NCI-H82 treated with DMSO at 0.1 percent for 48 hours (cell line): ENCODE measurements around the gene AKAP6.
A peak's percentile ranks its signal among the peaks of the same experiment; 100 is the strongest.

ENCODE experiments used
- DNase-seq: peaks from one replicate; lab custom pipeline; 2025; ENCODE audit not compliant: unreplicated experiment; lab: John Stamatoyannopoulos, UW

AKAP6 gene, protein sequence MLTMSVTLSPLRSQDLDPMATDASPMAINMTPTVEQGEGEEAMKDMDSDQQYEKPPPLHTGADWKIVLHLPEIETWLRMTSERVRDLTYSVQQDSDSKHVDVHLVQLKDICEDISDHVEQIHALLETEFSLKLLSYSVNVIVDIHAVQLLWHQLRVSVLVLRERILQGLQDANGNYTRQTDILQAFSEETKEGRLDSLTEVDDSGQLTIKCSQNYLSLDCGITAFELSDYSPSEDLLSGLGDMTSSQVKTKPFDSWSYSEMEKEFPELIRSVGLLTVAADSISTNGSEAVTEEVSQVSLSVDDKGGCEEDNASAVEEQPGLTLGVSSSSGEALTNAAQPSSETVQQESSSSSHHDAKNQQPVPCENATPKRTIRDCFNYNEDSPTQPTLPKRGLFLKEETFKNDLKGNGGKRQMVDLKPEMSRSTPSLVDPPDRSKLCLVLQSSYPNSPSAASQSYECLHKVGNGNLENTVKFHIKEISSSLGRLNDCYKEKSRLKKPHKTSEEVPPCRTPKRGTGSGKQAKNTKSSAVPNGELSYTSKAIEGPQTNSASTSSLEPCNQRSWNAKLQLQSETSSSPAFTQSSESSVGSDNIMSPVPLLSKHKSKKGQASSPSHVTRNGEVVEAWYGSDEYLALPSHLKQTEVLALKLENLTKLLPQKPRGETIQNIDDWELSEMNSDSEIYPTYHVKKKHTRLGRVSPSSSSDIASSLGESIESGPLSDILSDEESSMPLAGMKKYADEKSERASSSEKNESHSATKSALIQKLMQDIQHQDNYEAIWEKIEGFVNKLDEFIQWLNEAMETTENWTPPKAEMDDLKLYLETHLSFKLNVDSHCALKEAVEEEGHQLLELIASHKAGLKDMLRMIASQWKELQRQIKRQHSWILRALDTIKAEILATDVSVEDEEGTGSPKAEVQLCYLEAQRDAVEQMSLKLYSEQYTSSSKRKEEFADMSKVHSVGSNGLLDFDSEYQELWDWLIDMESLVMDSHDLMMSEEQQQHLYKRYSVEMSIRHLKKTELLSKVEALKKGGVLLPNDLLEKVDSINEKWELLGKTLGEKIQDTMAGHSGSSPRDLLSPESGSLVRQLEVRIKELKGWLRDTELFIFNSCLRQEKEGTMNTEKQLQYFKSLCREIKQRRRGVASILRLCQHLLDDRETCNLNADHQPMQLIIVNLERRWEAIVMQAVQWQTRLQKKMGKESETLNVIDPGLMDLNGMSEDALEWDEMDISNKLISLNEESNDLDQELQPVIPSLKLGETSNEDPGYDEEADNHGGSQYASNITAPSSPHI (N-terminal part only)

DNA sequence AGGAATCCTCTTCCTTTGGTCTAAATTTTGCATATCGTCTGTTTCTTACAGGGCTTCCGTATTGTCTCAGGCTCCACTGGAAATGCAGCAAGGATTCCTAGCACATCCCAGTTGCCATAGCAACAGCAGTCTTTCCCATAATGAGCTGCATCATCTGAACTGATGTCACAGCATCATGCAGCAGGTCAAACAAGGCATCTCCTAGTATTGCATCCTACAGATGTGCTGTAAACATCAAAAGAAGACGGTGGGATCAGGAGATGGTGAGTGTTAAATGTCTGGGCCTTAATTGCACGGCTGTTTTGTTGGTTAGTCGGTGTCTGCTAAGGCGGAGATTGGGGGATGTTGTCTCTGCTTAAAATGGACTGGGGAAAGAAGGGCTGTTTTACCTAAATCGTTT is at the start of gene AKAP6:
TSS of gene AKAP6 (plus strand) at position 153 of the 400 bp plus-strand sequence. CDS start 104,196 bp downstream, outside the sequence.
- no peak for DNase-seq

DNA sequence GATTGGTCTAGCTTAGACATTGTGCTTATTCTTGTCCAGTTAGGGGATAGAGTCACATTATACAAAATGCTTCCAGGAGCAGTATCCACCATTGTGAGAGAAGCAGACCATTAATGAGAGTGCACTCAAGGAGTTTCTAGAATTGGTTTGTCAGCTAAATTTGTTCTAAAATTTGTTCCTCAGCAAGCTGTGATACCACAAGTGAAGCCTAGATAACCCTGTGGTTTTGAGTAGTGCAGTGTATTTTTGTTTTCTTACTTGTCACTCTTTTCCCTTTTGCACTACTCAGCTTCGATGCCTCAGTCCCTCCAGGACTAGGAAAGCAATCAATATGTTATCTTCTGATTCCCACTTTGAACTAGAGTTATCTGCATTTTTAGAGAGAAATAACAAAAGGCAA is 42.5 kb upstream of the AKAP6 start:
- no peak for DNase-seq

DNA sequence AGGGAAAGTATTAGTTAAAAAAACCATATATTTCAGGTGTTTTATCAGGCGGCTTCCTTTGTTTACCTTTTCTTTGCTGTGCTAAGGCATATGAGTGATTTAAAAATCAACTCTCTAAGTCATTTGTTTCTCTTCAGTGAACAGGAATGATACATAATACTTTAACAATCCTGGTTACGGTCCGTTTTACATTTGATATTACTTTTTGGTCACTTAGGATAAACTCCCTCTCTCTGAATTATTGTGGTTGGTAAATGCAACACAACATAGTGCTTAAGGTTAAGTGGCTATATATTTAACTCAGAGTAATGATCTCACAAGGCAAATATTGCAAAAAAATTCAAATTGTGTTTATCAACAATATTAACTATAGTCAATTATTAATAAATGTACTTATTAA is 32.7 kb upstream of the AKAP6 start:
- no peak for DNase-seq

DNA sequence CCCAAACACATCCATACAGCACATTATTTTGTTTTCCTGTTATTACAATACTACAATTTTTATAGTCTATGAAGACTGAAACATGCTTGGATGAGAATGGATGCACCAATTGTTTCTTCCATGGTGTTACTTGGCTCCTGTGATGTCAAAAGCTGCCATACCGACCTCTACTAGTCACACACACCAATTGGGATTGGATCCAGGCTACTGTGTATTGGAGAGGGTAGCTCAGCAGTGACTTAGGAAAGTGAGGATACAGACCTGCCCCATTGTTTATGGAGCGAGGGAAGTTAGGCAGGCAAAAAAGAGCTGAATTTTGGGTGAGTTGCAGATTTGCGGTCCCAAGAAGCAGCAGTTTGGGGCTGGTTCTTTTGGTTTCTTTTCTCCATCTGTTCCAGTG is 30.8 kb upstream of the AKAP6 start:
- DNase-seq, result no peak

DNA sequence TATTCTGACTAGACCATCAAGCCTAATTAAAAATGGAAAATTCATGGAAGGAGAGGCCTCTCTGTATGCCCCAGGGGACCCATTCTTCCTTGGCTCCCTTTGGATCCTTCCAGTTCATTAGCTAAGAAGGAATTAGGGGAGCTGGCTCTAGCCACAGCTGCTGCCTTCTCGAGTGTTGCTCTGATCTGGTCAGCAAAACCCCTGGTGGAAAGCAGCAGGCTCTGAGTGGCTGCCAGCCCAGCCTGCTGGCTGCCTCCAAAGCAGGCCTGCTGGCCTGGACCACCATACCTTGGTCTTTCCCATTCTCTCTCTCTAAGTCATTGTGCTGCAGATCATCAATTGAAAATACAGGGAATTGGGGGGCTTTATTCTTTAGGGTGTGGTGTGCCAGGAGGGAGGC is 29.0 kb upstream of the AKAP6 start:
- DNase-seq, result peak; percentile 41

DNA sequence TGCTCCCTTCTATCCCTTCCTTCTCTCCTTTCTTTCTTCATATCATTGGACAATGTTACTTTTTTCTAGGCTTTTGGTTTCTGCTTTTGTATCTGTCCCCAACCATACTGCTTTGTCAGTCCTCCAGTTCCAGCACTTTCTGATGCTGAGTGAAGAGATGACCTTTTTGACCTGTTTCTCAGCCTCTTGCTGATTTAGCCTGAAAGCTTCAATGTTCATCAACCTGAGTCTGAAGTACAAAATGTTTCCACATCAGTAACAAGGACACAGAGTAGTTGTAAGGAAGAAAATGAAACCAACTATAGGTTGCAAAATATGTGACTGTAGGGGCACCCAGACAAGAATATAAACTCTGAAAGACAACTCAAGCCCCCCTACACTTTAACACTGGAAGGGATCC is 25.2 kb upstream of the AKAP6 start:
- no peak for DNase-seq

DNA sequence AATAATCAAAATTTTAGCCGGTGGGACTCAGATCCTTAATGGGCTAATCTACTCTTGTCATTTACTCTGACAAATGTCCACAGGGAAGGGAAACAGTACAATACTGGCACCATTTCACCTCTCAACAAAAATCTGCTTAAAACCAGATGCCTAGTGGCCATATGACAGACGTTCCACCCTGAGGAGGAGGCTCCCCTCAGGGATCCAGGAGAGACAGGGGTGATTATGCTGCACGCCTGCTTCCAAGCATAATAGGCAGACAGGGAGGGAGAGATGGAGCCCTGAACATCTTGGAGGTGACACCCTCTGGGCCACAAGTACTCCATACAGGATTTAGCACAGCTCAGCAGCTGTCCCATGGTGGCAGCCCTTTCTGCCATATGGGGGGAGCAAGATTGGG is 24.8 kb upstream of the AKAP6 start:
- DNase-seq, result peak; percentile 37

DNA sequence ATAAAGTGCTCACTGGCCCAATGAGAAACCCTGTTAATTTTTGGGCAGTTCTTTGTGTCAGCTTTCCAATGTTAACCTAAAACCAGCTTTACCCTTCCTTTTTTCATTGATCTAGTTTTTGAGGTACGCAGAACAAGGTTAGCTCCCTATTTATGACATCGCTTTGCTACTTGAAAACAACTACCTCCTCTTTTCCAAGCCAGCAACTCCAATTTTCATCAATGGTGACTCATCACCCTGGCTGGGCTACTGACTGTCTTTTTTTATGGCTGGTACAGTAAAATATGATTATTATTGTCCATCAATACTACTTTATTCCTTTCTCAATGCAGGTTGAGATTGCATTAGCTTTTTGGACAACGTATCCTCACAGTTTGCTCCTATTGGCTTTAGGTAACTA is 22.5 kb upstream of the AKAP6 start:
- no peak for DNase-seq

DNA sequence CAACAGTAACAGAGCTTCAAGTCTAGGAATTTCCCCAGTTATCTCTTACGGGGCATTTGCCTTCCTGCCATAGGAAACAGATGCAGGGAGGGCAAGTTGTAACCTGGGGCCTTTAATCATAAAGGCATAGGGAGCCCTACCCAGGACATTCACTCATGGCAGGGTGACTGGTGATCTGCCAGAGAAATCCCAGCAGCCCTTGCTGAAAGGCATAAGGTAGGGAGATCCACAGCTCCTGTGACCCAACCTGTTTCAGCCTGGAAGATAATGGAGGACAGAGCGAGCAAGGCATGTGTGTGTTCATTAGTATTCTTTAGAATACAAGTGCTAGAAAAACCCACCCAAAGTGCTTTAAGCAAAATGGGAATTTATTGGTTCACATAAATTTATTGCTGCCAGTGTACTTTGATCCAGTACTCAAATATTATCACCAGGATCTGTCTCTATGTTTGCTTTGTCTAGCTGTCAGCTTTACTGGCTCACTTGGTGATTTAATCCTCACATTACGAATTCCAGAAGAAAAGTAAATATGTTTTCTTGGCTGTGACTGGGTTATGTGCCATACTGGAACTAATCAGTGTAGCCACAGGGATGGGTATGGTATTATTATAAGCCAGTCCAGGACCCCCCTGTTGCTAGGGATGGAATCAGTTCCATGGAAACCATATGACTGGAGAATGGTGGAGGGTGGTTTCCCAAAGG is 21.1 kb upstream of the AKAP6 start:
- no peak for DNase-seq

DNA sequence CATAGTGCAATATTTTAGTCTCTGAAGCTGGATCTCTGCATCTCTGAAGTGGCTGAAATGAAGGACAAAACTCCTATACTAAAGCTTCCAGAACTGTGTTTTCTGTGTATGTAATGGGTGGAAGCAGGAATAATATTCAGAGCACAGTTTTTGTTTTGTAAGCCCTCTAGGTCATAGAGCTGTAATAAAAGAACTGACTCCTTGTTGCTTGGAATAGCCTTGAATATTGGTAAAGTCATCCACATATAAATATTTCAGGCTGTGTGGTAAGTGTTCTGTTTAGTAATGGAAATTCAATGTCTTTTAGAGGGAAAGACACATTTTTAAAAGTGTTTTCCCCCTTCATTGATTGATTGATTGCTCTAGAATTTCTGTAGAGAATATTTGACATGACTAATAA is 18.2 kb upstream of the AKAP6 start:
- DNase-seq, result no peak

DNA sequence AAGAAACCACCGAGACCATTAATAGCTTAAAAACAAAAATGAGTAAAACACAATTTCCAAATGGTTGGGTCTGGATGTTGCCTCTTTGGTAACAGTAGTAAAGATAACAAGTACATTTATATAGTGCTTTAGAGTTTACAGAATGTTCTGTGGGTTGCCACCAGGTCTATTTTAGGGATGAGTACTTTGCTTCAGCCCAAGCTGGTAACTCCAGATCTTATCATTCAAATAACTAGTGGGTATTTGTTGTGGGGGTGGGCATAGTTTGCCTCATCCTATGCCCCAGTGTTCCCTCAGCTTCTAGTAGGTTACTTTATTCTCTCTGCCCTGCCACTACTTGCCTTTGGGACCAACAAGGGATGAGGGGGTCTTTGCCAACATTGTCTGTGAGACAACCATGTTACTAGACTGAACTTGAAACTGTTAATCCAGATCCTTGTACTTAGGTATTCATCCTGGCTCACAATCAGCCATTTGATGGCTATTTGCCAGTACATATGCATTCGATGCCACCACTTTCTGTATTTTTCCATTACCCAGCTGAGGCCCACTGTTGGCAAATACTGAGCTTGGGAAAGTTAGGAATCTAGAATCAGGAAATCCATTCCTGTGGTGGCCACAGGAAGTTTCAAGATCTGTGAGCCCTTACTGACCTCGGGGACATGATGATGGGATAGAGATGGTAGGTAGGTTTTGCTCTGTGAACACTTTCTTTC is 17.6 kb upstream of the AKAP6 start:
- DNase-seq, result no peak

DNA sequence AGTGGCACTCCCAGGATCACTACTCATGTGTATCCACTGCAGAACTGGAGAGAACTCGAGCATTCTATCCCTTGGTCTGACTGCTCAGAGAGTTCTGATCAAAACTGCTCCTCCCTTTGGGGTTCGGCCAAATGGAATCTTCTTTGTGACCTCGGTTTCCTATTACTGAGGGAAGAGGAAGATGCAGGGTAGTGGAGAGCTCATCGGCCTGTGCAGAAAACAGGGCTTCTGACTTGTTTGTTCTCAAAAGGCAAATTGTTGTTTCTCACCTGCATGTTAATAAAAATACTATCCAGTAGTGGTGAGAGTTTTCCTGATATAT is 17.1 kb upstream of the AKAP6 start:
- DNase-seq, result no peak

DNA sequence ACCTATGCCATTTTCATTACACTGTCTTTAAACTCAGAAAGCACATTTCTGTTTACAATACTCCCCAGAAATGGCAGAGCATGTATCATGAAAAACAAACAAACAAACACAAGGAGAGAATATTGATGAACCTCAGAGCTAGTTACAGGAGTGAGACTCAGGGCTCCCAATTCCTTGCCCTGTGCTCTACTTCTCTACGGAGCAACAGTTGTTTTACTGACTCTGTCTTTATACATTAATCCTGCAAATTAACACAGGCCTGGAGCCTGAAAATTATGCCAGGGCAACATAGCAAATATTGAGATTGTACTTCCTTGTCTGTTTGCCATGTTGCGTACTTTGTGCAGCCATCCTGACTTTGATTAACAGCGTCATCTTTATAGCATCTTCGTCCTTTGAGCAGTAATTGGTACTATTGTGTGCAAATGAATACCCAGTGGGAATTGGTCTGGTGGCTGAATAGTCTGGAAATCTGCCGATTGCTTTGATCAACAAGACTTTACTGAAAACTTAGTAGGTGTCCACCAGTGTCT is 15.2 kb upstream of the AKAP6 start:
- no peak for DNase-seq

DNA sequence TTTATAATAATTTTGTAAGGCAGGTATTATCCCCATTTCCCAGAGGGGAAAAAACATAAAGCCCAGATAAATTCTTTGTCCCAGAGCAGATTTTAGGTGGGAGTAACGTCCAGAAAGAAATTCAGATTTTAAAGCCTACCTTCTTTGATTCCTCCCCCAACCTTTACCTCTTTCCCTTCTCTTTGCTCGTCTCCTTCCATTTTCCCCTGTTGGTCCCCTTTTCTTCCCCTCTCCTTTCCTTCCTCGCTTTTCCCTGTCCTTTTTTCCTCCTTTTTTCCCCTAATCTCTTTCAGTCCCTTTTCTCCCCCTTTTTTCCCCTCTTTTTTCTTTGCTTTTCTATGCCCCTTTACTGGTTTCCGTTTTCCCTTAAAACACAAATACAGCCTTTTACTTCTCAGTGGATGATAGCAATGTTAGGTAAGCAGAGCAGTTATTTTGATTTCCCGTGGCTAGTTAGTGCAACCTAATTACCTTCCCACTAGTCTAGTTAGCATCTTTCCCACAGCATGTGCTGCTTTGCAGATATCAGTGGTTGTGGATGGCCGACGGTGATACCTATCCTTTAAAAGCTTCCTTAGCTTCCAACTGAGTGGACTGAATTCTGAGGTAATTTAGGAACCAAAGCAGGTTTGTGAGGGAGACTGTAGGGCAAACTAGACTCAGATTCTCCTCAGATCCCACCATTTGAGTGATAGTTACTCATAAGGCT is 10.9 kb upstream of the AKAP6 start:
- DNase-seq, result no peak

DNA sequence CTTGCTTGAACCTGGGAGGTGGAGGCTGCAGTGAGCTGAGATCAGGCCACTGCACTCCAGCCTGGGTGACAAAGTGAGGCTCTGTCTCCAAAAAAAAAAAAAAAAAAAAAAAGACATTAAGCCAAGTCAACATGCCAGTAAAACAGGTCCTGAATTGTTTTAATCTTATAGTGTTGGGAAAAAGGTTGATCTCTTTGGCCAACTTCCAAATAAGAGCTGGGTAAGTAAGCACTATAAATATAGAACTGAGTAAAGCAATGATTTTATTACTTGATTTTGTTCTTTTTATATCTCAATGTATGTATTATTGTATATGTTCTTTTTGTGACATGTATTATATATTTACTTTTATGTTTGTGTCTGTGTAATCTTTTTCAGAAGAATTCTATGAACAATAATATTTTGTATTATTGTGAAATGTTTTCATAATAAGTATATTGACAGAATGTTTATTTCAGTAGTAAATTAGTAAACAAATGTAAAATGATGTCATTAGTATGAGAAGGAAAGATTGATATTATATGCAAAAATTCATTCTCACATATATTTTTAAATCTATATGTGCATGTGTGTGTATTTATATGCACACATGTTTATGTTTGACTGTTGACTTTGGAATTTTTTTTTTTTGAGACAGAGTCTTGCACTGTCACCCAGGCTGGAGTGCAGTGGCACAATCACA is 9.6 kb upstream of the AKAP6 start:
- no peak for DNase-seq

DNA sequence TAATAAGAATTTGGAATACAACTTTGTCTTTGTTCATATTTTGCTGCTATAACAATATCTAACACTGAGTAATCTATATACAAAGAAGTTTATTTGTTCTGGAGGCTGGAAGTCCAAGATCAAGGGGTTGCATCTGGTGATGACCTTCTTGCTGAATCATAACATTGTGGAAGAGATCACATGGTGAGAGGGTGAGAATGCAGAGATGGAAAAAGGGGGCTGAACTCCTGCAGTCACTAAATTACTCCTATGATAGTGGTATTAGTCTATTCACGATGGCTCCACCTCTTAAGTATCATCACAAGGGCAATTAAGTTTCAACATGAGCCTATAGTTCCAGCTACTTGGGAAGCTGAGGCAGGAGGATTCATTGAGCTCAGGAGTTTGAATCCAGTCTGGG is 4.5 kb upstream of the AKAP6 start:
- DNase-seq, result no peak

DNA sequence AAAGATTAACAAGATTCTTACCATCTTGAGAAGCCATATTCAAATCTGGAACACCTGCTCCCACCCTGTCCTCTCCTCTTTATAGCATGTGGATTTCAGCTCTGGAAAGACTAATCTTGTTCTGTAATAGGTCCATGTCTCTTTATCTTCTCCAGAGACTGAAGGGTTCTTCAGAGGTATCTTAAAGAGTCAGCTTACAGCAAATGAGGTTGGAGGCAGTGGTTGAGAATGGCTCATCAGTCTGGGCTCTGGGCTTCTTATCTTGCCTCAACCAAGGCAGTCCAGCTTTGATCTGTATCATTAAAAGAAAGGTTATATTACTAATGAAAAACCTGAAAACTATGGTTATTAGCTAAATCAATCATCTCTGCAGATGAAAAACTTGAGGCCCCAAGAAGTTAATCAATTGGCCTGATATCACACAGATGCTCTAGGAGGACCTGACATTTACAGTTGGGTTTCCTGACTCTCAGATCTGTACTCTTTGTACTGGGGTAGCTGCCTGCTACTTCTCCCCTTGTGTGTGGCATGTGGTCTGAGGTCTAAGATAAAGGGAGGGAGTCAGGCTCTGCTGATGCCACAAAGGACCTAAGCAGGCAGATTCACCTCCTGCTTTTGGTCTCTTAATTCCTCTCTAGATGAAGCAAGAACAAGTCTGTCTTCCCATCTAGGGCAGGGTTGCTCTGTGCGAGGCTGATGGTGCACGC is 1.7 kb upstream of the AKAP6 start:
- no peak for DNase-seq

DNA sequence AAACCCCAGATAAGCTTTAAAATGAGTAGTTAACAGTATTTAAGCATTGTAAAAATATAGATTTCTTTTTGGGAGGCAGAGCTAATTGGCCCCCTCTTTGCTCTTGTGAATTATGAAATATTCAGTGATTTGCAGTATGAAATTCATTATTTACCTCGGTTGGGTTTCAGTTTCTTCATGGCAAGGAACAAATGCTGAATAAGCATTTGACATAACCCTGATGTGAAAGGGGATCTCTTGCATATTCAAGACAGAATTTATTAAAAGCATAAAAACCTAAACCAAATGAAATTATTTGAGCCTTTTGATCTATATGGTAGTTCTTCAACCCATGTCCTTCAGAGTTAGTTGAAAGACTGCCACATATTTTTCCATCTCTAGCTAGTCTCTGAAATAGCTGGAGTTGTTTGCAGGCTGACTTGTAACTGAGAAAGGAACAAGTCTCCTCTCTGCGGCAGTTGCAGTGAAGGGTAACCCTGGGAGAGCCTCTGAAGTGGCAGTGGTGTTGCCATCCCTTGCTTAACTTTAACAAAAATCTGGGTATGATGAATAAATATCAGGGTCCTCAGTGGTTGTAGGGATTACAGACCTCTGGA is 690 bp downstream of the AKAP6 start:
- DNase-seq, result no peak
